K562 (cell line): ENCODE data around the gene NUP50. TPM values are rescaled to one million over a fixed set of nuclear protein-coding genes. Genes with fewer than 3 reads are reported as not detected.

Source experiments
- FOSL1 ChIP-seq: fragments of 200-800 bp; sonication (Bioruptor generic); conservative IDR thresholded peaks from 2 replicates; pipeline ENCODE4 v1.6.1; 2016; ENCODE audit warnings: missing genetic modification characterization, missing compliant biosample characterization
- RB1 ChIP-seq: fragments of 450-650 bp; IDR thresholded peaks from 2 replicates; pipeline ENCODE4 v1.6.1; 2017; ENCODE audit warnings: low read depth, mild to moderate bottlenecking
- ZNF586 ChIP-seq: fragments of 450-650 bp; formaldehyde crosslinking; conservative IDR thresholded peaks from 2 replicates; pipeline ENCODE4 v1.4.0; 2020; ENCODE audit warnings: mild to moderate bottlenecking, moderate library complexity
- polyA plus RNA-seq, 8 experiments: library from polyadenylated mRNA; depleted of rRNA in 4 of 8; stranded (reverse) in 5 of 8; unstranded in 3 of 8; fragments of >200 nt; fragmentation: Nextera tagmentation in 2 of 8; fragmentation: Illumina TruSeq in 1 of 8; extraction: Ambion mirVana in 2 of 8; extraction: Trizol in 1 of 8; gene quantifications; 2 replicates each; pipeline versions ENCODE4 v1.2.1 to v1.2.3, GENCODE V29; 2011 to 2014; ENCODE audit warnings: inconsistent platforms in 1 of 8, missing spikeins in 1 of 8
- total RNA-seq, 7 experiments: library from RNA; depleted of rRNA in 6 of 7; stranded (reverse); fragments of >200 nt in 6 of 7; fragmentation: Illumina TruSeq in 2 of 7; extraction: Trizol in 2 of 7; gene quantifications; 2 replicates each; pipeline versions ENCODE4 v1.2.1 to v1.2.3, GENCODE V29; 2011 to 2021; ENCODE audit warnings: low replicate concordance in 1 of 7
- TF ChIP-seq, protein P1 (sequence below), 2 experiments: fragments of 450-650 bp; formaldehyde crosslinking in 1 of 2; IDR thresholded peaks; 2 replicates each; pipeline versions ENCODE4 v1.4.0 to v1.6.1; 2014 to 2020; ENCODE audit warnings: mild to moderate bottlenecking in 2 of 2, borderline replicate concordance in 1 of 2, low read depth in 1 of 2
- TF ChIP-seq, protein P2 (sequence below): sonication (generic); formaldehyde crosslinking; IDR thresholded peaks from 2 replicates; pipeline ENCODE4 v1.8.1; 2023; ENCODE audit warnings: mild to moderate bottlenecking, missing genetic modification reagents
- TF ChIP-seq, protein P3 (sequence below): fragments of 200-800 bp; sonication (Bioruptor generic); IDR thresholded peaks from 2 replicates; pipeline ENCODE4 v1.6.1; 2017; ENCODE audit warnings: missing genetic modification characterization, missing compliant biosample characterization
- TF ChIP-seq, protein P4 (sequence below), 3 experiments: IDR thresholded peaks in 2 of 3; conservative IDR thresholded peaks in 1 of 3; 2 replicates each; pipeline ENCODE4 v1.5.1; 2011 to 2012; ENCODE audit warnings: low read length in 3 of 3, mild to moderate bottlenecking in 3 of 3, control low read depth in 2 of 3, improper control_type of control experiment in 1 of 3, inconsistent platforms in 1 of 3, low read depth in 1 of 3, mixed read lengths in 1 of 3, moderate library complexity in 1 of 3; ENCODE audit not compliant: insufficient read depth in 2 of 3
- TF ChIP-seq, protein P5 (sequence below): fragments of 450-650 bp; conservative IDR thresholded peaks from 2 replicates; pipeline ENCODE4 v1.6.1; 2016; ENCODE audit warnings: missing genetic modification characterization, low read depth, mild to moderate bottlenecking, control low read depth, missing compliant biosample characterization

The NUP50 gene
- total and polyA plus RNA-seq, 9 of the 15 experiments (the other 6 are each of a cell fraction or from before 2014, with no cell fraction given) = 23.8 to 83.7 (median 55.3) TPM

DNA sequence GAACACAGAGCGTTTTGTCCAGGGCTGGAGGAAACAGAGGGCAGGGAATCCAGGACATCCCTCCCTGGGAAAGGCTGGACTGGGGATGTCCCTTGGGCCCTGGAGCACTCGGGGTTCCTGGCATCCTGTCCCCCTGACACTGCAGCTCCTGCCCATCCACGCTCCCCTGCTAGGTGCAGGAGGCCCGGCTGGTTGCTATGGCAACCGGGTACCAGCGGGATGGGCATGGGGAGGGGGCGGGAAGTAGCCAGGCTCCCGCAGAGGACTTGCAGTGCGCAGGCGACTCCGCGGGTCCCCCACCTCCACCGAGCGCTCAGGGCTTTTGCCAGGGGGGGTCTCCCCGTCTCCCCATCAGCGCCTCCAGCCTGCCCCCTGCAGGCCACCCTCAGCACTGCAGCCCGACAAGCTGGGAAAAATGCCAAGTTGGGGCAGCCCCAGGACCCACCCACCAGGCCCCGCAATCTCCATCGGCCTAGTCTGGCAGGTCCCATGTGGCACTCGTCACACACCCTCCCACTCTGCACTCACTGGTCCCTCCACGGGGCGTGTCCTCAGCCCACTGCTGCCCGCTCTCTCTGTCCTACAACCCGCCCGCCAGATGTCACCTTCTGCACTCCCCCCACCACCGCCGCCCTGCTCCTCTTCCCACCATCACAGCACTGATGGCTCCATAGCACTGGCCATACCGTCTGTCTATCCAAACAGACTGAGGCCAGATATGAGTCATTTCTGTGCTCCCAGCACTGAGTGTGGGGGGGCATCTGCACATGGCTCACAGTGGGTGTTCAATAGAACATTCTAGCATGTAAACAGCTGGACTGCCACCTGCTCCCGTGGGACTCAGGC lies 45.5 kb downstream of the NUP50 start (continued):
- TF ChIP-seq, protein P1, sequence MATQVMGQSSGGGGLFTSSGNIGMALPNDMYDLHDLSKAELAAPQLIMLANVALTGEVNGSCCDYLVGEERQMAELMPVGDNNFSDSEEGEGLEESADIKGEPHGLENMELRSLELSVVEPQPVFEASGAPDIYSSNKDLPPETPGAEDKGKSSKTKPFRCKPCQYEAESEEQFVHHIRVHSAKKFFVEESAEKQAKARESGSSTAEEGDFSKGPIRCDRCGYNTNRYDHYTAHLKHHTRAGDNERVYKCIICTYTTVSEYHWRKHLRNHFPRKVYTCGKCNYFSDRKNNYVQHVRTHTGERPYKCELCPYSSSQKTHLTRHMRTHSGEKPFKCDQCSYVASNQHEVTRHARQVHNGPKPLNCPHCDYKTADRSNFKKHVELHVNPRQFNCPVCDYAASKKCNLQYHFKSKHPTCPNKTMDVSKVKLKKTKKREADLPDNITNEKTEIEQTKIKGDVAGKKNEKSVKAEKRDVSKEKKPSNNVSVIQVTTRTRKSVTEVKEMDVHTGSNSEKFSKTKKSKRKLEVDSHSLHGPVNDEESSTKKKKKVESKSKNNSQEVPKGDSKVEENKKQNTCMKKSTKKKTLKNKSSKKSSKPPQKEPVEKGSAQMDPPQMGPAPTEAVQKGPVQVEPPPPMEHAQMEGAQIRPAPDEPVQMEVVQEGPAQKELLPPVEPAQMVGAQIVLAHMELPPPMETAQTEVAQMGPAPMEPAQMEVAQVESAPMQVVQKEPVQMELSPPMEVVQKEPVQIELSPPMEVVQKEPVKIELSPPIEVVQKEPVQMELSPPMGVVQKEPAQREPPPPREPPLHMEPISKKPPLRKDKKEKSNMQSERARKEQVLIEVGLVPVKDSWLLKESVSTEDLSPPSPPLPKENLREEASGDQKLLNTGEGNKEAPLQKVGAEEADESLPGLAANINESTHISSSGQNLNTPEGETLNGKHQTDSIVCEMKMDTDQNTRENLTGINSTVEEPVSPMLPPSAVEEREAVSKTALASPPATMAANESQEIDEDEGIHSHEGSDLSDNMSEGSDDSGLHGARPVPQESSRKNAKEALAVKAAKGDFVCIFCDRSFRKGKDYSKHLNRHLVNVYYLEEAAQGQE (IDR thresholded peaks at IDR 0.05; ENCODE audit: borderline replicate concordance) = peak; percentile 31; the same call in 1 of the 2 replicates
- TF ChIP-seq, protein P1 (CRISPR knock-in tag; IDR thresholded peaks at IDR 0.05; ENCODE audit: low read depth) = no peak
- TF ChIP-seq, protein P2, sequence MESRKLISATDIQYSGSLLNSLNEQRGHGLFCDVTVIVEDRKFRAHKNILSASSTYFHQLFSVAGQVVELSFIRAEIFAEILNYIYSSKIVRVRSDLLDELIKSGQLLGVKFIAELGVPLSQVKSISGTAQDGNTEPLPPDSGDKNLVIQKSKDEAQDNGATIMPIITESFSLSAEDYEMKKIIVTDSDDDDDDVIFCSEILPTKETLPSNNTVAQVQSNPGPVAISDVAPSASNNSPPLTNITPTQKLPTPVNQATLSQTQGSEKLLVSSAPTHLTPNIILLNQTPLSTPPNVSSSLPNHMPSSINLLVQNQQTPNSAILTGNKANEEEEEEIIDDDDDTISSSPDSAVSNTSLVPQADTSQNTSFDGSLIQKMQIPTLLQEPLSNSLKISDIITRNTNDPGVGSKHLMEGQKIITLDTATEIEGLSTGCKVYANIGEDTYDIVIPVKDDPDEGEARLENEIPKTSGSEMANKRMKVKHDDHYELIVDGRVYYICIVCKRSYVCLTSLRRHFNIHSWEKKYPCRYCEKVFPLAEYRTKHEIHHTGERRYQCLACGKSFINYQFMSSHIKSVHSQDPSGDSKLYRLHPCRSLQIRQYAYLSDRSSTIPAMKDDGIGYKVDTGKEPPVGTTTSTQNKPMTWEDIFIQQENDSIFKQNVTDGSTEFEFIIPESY (CRISPR knock-in tag) = 0 out of 2 replicates have a peak, but pooled peaks have one; percentile 13
- TF ChIP-seq FOSL1 = 0 out of 2 replicates have a peak, but pooled peaks have one; percentile 18
- TF ChIP-seq ZNF586 (CRISPR knock-in tag) = no peak
- TF ChIP-seq RB1 = peak; percentile 35; the same call in 1 of the 2 replicates
- TF ChIP-seq, protein P3, sequence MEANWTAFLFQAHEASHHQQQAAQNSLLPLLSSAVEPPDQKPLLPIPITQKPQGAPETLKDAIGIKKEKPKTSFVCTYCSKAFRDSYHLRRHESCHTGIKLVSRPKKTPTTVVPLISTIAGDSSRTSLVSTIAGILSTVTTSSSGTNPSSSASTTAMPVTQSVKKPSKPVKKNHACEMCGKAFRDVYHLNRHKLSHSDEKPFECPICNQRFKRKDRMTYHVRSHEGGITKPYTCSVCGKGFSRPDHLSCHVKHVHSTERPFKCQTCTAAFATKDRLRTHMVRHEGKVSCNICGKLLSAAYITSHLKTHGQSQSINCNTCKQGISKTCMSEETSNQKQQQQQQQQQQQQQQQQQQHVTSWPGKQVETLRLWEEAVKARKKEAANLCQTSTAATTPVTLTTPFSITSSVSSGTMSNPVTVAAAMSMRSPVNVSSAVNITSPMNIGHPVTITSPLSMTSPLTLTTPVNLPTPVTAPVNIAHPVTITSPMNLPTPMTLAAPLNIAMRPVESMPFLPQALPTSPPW = peak; percentile 33; the same call in 1 of the 2 replicates
- TF ChIP-seq, protein P4, sequence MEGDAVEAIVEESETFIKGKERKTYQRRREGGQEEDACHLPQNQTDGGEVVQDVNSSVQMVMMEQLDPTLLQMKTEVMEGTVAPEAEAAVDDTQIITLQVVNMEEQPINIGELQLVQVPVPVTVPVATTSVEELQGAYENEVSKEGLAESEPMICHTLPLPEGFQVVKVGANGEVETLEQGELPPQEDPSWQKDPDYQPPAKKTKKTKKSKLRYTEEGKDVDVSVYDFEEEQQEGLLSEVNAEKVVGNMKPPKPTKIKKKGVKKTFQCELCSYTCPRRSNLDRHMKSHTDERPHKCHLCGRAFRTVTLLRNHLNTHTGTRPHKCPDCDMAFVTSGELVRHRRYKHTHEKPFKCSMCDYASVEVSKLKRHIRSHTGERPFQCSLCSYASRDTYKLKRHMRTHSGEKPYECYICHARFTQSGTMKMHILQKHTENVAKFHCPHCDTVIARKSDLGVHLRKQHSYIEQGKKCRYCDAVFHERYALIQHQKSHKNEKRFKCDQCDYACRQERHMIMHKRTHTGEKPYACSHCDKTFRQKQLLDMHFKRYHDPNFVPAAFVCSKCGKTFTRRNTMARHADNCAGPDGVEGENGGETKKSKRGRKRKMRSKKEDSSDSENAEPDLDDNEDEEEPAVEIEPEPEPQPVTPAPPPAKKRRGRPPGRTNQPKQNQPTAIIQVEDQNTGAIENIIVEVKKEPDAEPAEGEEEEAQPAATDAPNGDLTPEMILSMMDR (IDR thresholded peaks at IDR 0.05 in 2 of 3, conservative IDR thresholded peaks at IDR 0.05 in 1 of 3; ENCODE audit: insufficient read depth in 2 of 3, low read depth in 1 of 3, low read length in 3 of 3) = peak; percentile 61 to 78 (median 66)
- TF ChIP-seq, protein P5, sequence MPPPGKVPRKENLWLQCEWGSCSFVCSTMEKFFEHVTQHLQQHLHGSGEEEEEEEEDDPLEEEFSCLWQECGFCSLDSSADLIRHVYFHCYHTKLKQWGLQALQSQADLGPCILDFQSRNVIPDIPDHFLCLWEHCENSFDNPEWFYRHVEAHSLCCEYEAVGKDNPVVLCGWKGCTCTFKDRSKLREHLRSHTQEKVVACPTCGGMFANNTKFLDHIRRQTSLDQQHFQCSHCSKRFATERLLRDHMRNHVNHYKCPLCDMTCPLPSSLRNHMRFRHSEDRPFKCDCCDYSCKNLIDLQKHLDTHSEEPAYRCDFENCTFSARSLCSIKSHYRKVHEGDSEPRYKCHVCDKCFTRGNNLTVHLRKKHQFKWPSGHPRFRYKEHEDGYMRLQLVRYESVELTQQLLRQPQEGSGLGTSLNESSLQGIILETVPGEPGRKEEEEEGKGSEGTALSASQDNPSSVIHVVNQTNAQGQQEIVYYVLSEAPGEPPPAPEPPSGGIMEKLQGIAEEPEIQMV (tag) = no peak
